ENCODE results near the gene TUT1.
"Not testable (repeated sequence)": the region's sequence is repeated elsewhere in the genome, so short reads cannot be mapped to it uniquely, and the experiment has no call there.

Gene TUT1

DNA sequence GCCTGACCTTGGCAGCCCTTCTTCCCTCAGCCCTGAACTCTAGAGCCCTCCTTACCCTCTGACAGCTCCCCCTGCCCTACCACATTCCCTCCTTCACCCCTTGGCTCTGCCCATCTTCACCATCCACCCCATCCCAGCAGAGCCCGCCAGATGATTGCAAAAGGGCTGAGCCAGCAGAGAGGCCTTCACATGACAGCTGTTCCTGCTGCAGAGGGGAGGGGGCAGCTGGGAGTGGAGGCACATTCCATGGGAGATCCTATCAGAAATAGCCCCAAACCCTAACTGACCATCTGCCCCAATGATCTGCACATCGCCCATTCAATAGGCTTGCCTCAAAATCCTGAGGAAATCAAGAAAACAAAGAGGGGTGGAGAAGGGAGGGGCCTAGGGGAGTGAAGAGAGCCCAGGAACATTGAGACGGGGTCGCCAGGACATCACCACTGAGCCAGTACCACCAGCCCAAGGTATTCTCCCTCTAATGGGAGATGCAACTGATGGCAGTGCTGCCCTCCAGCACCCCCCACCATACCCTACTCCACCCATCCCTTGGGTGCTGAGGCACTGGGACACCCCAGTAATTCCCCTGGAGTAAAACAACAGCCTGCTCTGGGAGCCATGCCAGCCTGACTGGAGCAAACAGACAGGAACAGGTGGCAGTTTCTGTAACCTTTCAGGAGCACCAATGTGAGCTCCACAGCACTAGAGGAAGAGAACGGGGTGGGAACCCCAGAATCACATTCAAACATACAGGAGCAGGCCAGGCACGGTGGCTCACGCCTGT, 36.7 kb downstream of the TUT1 start:
- Histone ChIP-seq H3K36me3 (peaks cover 29% of the 10 kb centered on the region), H3K4me3 (ENCODE audit: low read depth in 1 of 2, low read length in 1 of 2) (no peak overlapping the region), H3K27ac (no peak overlapping the region), H3K4me1 (ENCODE audit: control insufficient read depth in 1 of 2, insufficient read depth in 1 of 2, low read depth in 1 of 2, low read length in 1 of 2) (peaks cover 13 to 14% of the 10 kb centered on the region in 2 experiments), H3K9me3 (no peaks in the 10 kb centered on the region), H3K27me3 (peaks cover 47% of the 10 kb centered on the region)
- TF ChIP-seq, protein P1, sequence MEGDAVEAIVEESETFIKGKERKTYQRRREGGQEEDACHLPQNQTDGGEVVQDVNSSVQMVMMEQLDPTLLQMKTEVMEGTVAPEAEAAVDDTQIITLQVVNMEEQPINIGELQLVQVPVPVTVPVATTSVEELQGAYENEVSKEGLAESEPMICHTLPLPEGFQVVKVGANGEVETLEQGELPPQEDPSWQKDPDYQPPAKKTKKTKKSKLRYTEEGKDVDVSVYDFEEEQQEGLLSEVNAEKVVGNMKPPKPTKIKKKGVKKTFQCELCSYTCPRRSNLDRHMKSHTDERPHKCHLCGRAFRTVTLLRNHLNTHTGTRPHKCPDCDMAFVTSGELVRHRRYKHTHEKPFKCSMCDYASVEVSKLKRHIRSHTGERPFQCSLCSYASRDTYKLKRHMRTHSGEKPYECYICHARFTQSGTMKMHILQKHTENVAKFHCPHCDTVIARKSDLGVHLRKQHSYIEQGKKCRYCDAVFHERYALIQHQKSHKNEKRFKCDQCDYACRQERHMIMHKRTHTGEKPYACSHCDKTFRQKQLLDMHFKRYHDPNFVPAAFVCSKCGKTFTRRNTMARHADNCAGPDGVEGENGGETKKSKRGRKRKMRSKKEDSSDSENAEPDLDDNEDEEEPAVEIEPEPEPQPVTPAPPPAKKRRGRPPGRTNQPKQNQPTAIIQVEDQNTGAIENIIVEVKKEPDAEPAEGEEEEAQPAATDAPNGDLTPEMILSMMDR (IDR thresholded peaks at IDR 0.05): no peak

DNA sequence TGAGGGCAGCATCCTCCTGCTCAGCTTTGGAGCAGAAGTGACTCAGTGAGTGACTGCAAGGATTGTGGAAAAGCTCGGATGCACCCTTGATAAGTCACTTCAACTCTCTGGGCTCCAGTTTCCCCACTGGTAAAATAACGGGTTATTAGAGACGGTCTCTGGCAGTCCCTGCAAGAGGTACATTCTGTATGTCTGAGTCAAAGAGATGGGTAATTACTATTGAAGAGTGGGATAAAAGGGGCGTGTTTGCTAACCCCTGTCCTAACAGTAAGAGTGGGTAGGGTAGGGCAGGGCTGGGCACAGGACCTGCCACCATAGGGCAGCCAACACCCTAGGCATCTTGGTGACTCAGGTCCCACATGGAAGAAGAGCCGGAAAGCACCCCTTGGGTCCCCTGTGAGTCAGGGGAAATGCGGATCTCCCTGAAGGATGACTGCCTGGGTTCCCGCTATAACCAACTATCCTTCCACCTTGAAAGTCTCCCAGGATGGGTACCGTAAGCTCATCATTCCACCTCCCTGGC, 37.4 kb downstream of the TUT1 start:
- Histone ChIP-seq H3K4me3 (ENCODE audit: low read depth in 1 of 2, low read length in 1 of 2) (no peak overlapping the region), H3K27ac (no peak overlapping the region), H3K36me3 (peaks cover 23% of the 10 kb centered on the region), H3K9me3 (no peaks in the 10 kb centered on the region), H3K27me3 (peaks cover 53% of the 10 kb centered on the region), H3K4me1 (ENCODE audit: control insufficient read depth in 1 of 2, insufficient read depth in 1 of 2, low read depth in 1 of 2, low read length in 1 of 2) (peaks cover 13 to 14% of the 10 kb centered on the region in 2 experiments)
- TF ChIP-seq, protein P1 (IDR thresholded peaks at IDR 0.05): no peak

DNA sequence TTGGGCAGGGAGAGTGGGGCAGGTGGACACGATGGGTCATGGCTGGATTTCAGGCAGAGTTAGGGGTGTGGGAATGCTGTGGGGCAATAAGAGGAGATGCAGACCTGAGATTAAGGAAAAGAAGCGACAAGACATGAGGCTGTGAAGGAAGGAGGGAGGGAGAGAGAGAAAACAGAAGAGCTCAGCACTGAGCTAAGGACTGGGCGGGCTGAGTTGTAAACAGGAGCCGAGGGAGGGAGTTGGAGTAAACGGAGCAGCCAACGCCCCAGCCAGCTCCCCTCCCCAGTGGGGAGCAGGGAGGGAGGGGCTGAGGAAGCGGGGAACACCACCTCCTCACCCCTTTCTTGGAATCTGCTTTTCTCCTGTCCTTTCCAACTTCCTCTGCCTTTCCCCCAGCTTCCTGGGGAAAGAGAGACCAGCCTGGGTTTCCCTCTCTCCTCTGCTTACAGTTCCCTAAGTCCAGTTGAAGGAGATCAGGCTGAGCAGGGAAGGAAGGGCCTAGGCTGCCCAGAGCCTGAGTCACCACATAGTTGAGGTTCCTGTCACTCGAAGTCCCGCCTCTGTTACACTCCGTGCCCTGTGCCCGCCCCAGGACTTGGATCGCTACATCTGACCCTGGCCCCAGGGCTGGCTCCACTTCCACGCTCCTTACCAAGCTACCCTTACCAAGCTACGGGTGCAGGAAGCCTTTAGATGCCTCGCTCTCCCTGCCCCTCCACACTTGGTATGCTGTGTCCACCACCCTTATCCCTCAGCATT, 38.1 kb downstream of the TUT1 start:
- Histone ChIP-seq H3K4me3 (ENCODE audit: low read depth in 1 of 2, low read length in 1 of 2) (no peak overlapping the region), H3K4me1 (ENCODE audit: control insufficient read depth in 1 of 2, insufficient read depth in 1 of 2, low read depth in 1 of 2, low read length in 1 of 2) (peaks cover 13 to 14% of the 10 kb centered on the region in 2 experiments), H3K27me3 (peaks cover 60% of the 10 kb centered on the region), H3K9me3 (no peaks in the 10 kb centered on the region), H3K36me3 (peaks cover 17% of the 10 kb centered on the region), H3K27ac (no peak overlapping the region)
- TF ChIP-seq, protein P1 (IDR thresholded peaks at IDR 0.05): no peak

DNA sequence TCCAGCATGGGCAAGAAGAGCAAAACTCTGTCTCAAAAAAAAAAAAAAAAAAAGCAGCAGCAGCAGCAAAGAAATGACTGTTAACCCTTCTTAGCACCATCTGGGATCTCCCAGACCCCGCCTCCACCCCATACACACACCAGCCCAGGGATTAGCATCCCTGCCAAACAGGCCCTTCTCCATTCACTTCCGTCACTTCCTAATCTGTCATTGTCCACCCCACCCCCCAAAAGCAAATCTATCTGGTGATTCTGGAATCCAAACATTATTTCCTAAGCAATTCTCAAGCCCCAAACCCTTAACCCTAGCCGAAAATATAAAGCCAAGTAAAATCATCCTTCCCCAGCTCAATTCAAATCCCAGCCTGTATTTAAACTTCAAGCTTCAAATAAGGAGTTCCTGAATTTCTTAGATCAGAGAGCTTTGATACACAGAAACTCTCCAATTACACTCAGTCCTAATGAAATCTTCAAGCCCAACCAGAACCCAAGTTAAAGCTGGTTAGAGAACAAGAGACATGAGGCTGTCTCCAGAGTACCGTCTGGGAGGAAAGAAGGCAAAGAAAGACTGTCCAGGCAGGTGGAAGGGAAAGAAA, 38.7 kb downstream of the TUT1 start:
- Histone ChIP-seq H3K9me3 (no peaks in the 10 kb centered on the region), H3K36me3 (peaks cover 12% of the 10 kb centered on the region), H3K4me3 (ENCODE audit: low read depth in 1 of 2, low read length in 1 of 2) (no peak overlapping the region), H3K4me1 (ENCODE audit: control insufficient read depth in 1 of 2, insufficient read depth in 1 of 2, low read depth in 1 of 2, low read length in 1 of 2) (peaks cover 13 to 14% of the 10 kb centered on the region in 2 experiments), H3K27me3 (peaks cover 66% of the 10 kb centered on the region), H3K27ac (no peak overlapping the region)
- TF ChIP-seq, protein P1 (IDR thresholded peaks at IDR 0.05): no peak

- H3K9me3 ChIP-seq; H3K27ac ChIP-seq; H3K36me3 ChIP-seq; H3K4me3 ChIP-seq (ENCODE audit: low read depth in 1 of 2, low read length in 1 of 2): not testable (repeated sequence)
- Histone ChIP-seq H3K27me3 (peaks cover 88% of the 10 kb centered on the region), H3K4me1 (ENCODE audit: control insufficient read depth in 1 of 2, insufficient read depth in 1 of 2, low read depth in 1 of 2, low read length in 1 of 2) (peaks cover 8 to 17% of the 10 kb centered on the region in 2 experiments)
Measured at GRCh38 chr11:62550478-62550877, 40.8 kb downstream of the TUT1 start.

All from neutrophil (primary cell).